Measurements from ENCODE around the gene OR13D1. TPM values are rescaled to one million over a fixed set of nuclear protein-coding genes. Genes with fewer than 3 reads are reported as not detected.

OR13D1 gene, protein sequence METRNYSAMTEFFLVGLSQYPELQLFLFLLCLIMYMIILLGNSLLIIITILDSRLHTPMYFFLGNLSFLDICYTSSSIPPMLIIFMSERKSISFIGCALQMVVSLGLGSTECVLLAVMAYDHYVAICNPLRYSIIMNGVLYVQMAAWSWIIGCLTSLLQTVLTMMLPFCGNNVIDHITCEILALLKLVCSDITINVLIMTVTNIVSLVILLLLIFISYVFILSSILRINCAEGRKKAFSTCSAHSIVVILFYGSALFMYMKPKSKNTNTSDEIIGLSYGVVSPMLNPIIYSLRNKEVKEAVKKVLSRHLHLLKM
- total RNA-seq (2021; ENCODE audit: unreplicated experiment) (not detected), Bru-seq, nascent RNA (not detected), BruChase-seq, experiment 1, labeled RNA remaining after a 6-hour chase (not detected), BruChase-seq, experiment 2, labeled RNA remaining after a 2-hour chase (not detected)
- polyA plus RNA-seq (2012) = not detected in 2 replicates
- long read RNA-seq = 0 reads

GRCh38 chr9:104694218-104694617 is at the start of gene OR13D1:
Gene OR13D1, plus strand, starts transcription at chr9:104694518. Its CDS starts 0 bp downstream, at chr9:104694518.
- H3K79me2 ChIP-seq (ENCODE audit: insufficient read depth, low read length) = no peaks in the 10 kb centered on the region
- RAD21 ChIA-PET (ENCODE audit: low non-redundant PET in 1 of 2, low total read pairs in 2 of 2, uncharacterized antibody in 2 of 2, unreplicated experiment in 2 of 2) = no interaction called here
- BruUV-seq (replicated peaks) = no TSS peak
- H2AFZ ChIP-seq (ENCODE audit: low read depth, low read length, poor library complexity, severe bottlenecking) = no peak within 1 kb of the TSS
- CTCF ChIA-PET = no interaction called here
- H3K4me2 ChIP-seq (ENCODE audit: low read length) = no peak within 1 kb of the TSS
- DNase-seq (ENCODE audit: low read depth, low spot score) = no peak
- H3K9me3 ChIP-seq (ENCODE audit: control insufficient read depth in 1 of 2, insufficient read depth in 1 of 2, low read depth in 1 of 2, low read length in 2 of 2) = no peaks in the 10 kb centered on the region
- H3K36me3 ChIP-seq (ENCODE audit: control insufficient read depth in 1 of 2, insufficient read depth in 2 of 2, low read length in 2 of 2) = no peaks in the 10 kb centered on the region
- POLR2A ChIA-PET = no interaction called here
- TF ChIP-seq, protein P1, sequence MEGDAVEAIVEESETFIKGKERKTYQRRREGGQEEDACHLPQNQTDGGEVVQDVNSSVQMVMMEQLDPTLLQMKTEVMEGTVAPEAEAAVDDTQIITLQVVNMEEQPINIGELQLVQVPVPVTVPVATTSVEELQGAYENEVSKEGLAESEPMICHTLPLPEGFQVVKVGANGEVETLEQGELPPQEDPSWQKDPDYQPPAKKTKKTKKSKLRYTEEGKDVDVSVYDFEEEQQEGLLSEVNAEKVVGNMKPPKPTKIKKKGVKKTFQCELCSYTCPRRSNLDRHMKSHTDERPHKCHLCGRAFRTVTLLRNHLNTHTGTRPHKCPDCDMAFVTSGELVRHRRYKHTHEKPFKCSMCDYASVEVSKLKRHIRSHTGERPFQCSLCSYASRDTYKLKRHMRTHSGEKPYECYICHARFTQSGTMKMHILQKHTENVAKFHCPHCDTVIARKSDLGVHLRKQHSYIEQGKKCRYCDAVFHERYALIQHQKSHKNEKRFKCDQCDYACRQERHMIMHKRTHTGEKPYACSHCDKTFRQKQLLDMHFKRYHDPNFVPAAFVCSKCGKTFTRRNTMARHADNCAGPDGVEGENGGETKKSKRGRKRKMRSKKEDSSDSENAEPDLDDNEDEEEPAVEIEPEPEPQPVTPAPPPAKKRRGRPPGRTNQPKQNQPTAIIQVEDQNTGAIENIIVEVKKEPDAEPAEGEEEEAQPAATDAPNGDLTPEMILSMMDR (IDR thresholded peaks at IDR 0.05 in 2 of 3, conservative IDR thresholded peaks at IDR 0.05 in 1 of 3; ENCODE audit: borderline replicate concordance in 1 of 3, insufficient read depth in 1 of 3, low read depth in 2 of 3, low read length in 2 of 3) = no peak
- TF ChIP-seq, protein P2, sequence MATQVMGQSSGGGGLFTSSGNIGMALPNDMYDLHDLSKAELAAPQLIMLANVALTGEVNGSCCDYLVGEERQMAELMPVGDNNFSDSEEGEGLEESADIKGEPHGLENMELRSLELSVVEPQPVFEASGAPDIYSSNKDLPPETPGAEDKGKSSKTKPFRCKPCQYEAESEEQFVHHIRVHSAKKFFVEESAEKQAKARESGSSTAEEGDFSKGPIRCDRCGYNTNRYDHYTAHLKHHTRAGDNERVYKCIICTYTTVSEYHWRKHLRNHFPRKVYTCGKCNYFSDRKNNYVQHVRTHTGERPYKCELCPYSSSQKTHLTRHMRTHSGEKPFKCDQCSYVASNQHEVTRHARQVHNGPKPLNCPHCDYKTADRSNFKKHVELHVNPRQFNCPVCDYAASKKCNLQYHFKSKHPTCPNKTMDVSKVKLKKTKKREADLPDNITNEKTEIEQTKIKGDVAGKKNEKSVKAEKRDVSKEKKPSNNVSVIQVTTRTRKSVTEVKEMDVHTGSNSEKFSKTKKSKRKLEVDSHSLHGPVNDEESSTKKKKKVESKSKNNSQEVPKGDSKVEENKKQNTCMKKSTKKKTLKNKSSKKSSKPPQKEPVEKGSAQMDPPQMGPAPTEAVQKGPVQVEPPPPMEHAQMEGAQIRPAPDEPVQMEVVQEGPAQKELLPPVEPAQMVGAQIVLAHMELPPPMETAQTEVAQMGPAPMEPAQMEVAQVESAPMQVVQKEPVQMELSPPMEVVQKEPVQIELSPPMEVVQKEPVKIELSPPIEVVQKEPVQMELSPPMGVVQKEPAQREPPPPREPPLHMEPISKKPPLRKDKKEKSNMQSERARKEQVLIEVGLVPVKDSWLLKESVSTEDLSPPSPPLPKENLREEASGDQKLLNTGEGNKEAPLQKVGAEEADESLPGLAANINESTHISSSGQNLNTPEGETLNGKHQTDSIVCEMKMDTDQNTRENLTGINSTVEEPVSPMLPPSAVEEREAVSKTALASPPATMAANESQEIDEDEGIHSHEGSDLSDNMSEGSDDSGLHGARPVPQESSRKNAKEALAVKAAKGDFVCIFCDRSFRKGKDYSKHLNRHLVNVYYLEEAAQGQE (IDR thresholded peaks at IDR 0.05; ENCODE audit: low read depth) = no peak
- TF ChIP-seq ZNF274 (IDR thresholded peaks at IDR 0.05; ENCODE audit: low read depth, low read length) (no peak), YY1 (IDR thresholded peaks at IDR 0.05; ENCODE audit: extremely low read depth, insufficient replicate concordance, low read depth, low read length) (no peak), ELF1 (IDR thresholded peaks at IDR 0.05; ENCODE audit: borderline replicate concordance, low read depth) (no peak), CEBPB (IDR thresholded peaks at IDR 0.05; ENCODE audit: low read depth) (no peak), FOSL1 (IDR thresholded peaks at IDR 0.05; ENCODE audit: low read depth) (no peak), EZH2 (IDR thresholded peaks at IDR 0.05) (no peak), EZH2phosphoT487 (IDR thresholded peaks at IDR 0.05; ENCODE audit: borderline replicate concordance) (no peak), ZBTB33 (IDR thresholded peaks at IDR 0.05; ENCODE audit: extremely low read depth, insufficient replicate concordance, low read length) (no peak), POLR2A (IDR thresholded peaks at IDR 0.05; ENCODE audit: borderline replicate concordance, extremely low read depth, insufficient read depth, insufficient read length) (no peak)
- TF ChIP-seq, protein P3, sequence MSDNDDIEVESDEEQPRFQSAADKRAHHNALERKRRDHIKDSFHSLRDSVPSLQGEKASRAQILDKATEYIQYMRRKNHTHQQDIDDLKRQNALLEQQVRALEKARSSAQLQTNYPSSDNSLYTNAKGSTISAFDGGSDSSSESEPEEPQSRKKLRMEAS (IDR thresholded peaks at IDR 0.05) = no peak
- H3K4me3 ChIP-seq (replicated peaks in 1 of 2; ENCODE audit: low read depth in 1 of 2, low read length in 2 of 2) = no peak within 1 kb of the TSS
- intact Hi-C loops (cut with micrococcal nuclease) = no loop called here
- H3K27ac ChIP-seq (ENCODE audit: low read depth, low read length) = no peak within 1 kb of the TSS
- no peak for ATAC-seq
- H4K20me1 ChIP-seq (ENCODE audit: insufficient read depth) = no peaks in the 10 kb centered on the region
- no peaks in the 10 kb centered on the region for H3K4me1 ChIP-seq (ENCODE audit: control insufficient read depth in 1 of 2, insufficient read depth in 2 of 2, low read length in 2 of 2)
- H3K27me3 ChIP-seq (ENCODE audit: insufficient read depth, low read length) = peaks cover 12% of the 10 kb centered on the region
- H3K9ac ChIP-seq (ENCODE audit: low read length) = no peak within 1 kb of the TSS
- no peaks in the 10 kb centered on the region for H3K9me2 ChIP-seq (ENCODE audit: insufficient read depth)
